HepG2 (cell line): ENCODE data around the gene MAFF.

Source experiments
- KLF6 ChIP-seq: IDR thresholded peaks from 2 replicates; pipeline ENCODE4 v1.8.0; 2016; ENCODE audit warnings: missing biosample characterization, missing genetic modification reagents
- PATZ1 ChIP-seq: sonication (generic); formaldehyde crosslinking; IDR thresholded peaks from 2 replicates; pipeline ENCODE4 v1.4.0; 2020; ENCODE audit warnings: missing genetic modification reagents
- POLR2A ChIP-seq, 2 experiments: IDR thresholded peaks; 2 replicates each; pipeline ENCODE4 v1.6.1; 2011; ENCODE audit warnings: low read depth in 2 of 2, low read length in 2 of 2, mild to moderate bottlenecking in 1 of 2, moderate library complexity in 1 of 2; ENCODE audit not compliant: insufficient read depth in 1 of 2
- POLR2AphosphoS5 ChIP-seq: IDR thresholded peaks from 2 replicates; pipeline ENCODE4 v1.6.1; 2012; ENCODE audit warnings: low read depth, low read length
- ZBTB7A ChIP-seq: sonication (generic); formaldehyde crosslinking; IDR thresholded peaks from 2 replicates; pipeline ENCODE4 v1.8.0; 2022; ENCODE audit warnings: mild to moderate bottlenecking, missing genetic modification reagents
- ZMYM3 ChIP-seq: sonication (generic); formaldehyde crosslinking; IDR thresholded peaks from 2 replicates; pipeline ENCODE4 v1.5.1; 2020; ENCODE audit warnings: mild to moderate bottlenecking, missing genetic modification reagents
- ZNF121 ChIP-seq: sonication (generic); formaldehyde crosslinking; IDR thresholded peaks from 2 replicates; pipeline ENCODE4 v1.5.0; 2020; ENCODE audit warnings: mild to moderate bottlenecking, missing genetic modification reagents
- ZNF546 ChIP-seq: sonication (generic); formaldehyde crosslinking; conservative IDR thresholded peaks from 2 replicates; pipeline ENCODE4 v1.8.1; 2023; ENCODE audit warnings: mild to moderate bottlenecking, missing genetic modification reagents
- ZNF598 ChIP-seq: sonication (generic); formaldehyde crosslinking; IDR thresholded peaks from 2 replicates; pipeline ENCODE4 v1.5.1; 2020; ENCODE audit warnings: mild to moderate bottlenecking, missing genetic modification reagents, borderline replicate concordance
- ZNF607 ChIP-seq: sonication (generic); formaldehyde crosslinking; IDR thresholded peaks from 2 replicates; pipeline ENCODE4 v1.5.1; 2020; ENCODE audit warnings: missing genetic modification reagents, mild to moderate bottlenecking, borderline replicate concordance
- TF ChIP-seq, protein P1 (sequence below): sonication (generic); formaldehyde crosslinking; IDR thresholded peaks from 2 replicates; pipeline ENCODE4 v1.4.0; 2020; ENCODE audit warnings: missing genetic modification reagents
- TF ChIP-seq, protein P2 (sequence below): sonication (generic); formaldehyde crosslinking; IDR thresholded peaks from 2 replicates; pipeline ENCODE4 v1.9.0; 2021; ENCODE audit warnings: missing genetic modification reagents, borderline replicate concordance

DNA sequence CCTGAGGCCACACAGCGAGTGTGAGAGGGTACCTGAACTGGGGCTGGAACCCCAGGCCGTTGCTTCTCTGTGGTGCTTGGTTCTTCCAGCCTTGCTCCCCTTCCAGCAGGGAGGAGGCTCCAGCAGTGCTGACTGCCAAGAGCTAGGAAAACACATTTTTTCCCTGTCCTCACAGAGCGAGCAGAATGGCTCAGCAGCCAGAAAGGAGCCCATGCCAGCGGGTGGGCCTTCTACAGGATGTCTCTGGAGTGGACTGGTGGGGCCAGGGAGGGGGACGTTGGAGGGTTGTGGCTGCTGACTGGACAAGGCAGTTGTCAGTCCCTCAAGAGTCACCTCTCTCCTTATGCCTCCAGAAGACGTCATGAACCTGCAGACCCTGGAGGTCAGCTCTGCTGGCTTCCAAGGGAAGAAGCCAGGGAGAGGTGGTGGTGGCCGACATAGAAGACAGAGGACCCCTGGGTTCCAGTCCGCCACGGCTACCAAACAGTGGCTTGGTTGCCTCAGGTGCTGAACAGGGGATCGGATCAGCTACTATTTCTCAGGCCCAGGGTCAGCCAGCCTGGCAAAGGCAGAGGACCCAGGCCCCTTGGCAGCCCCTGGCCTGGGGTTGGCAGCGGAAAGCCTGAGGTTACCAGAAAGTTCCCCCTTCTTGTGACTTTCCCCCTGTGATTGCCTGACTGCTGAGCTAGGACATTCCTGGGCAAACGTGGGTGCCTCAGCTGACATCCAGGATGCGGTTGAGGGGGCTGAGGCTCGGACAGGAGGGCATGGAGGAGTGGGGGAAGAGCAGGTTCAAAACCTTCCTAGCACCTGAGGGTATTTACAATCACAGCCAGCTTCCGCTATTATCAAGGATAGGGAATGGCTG is 3.7 kb downstream of the MAFF start:
- TF ChIP-seq POLR2A (IDR thresholded peaks at IDR 0.05; ENCODE audit: insufficient read depth in 1 of 2, low read depth in 2 of 2, low read length in 2 of 2) = no peak
- no peak for TF ChIP-seq POLR2AphosphoS5
- TF ChIP-seq, protein P1, sequence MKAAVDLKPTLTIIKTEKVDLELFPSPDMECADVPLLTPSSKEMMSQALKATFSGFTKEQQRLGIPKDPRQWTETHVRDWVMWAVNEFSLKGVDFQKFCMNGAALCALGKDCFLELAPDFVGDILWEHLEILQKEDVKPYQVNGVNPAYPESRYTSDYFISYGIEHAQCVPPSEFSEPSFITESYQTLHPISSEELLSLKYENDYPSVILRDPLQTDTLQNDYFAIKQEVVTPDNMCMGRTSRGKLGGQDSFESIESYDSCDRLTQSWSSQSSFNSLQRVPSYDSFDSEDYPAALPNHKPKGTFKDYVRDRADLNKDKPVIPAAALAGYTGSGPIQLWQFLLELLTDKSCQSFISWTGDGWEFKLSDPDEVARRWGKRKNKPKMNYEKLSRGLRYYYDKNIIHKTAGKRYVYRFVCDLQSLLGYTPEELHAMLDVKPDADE (CRISPR knock-in tag) = no peak
- TF ChIP-seq ZNF121 = no peak
- TF ChIP-seq, protein P2, sequence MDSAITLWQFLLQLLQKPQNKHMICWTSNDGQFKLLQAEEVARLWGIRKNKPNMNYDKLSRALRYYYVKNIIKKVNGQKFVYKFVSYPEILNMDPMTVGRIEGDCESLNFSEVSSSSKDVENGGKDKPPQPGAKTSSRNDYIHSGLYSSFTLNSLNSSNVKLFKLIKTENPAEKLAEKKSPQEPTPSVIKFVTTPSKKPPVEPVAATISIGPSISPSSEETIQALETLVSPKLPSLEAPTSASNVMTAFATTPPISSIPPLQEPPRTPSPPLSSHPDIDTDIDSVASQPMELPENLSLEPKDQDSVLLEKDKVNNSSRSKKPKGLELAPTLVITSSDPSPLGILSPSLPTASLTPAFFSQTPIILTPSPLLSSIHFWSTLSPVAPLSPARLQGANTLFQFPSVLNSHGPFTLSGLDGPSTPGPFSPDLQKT (CRISPR knock-in tag) = no peak
- TF ChIP-seq KLF6 (CRISPR knock-in tag) = no peak
- no peak for TF ChIP-seq ZNF607 (CRISPR knock-in tag)
- TF ChIP-seq PATZ1 (CRISPR knock-in tag) = no peak
- TF ChIP-seq ZMYM3 (CRISPR knock-in tag) = no peak
- no peak for TF ChIP-seq ZBTB7A (CRISPR knock-in tag)
- TF ChIP-seq ZNF598 = no peak
- no peak for TF ChIP-seq ZNF546 (CRISPR knock-in tag)
